Endothelial cell of umbilical vein (primary cell): ENCODE data around the gene TTLL7. TPM values are rescaled to one million over a fixed set of nuclear protein-coding genes. Genes with fewer than 3 reads are reported as not detected.

Experiments
- BruUV-seq: library from RNA; stranded (reverse); fragments of 400-500 nt; replicated peaks from 2 replicates; lab custom pipeline; 2021; lab: Mats Ljungman, UMichigan
- CTCF ChIA-PET: fragments of 300-600, 350-600 bp; sonication (Branson Sonifier 250); formaldehyde crosslinking; loops from one replicate; lab custom pipeline; 2021; ENCODE audit warnings: antibody characterized with exemption, inconsistent platforms; lab: Charles Lee
- POLR2A ChIA-PET: fragments of 300-600, 350-600 bp; sonication (Branson Sonifier 250); formaldehyde crosslinking; loops from one replicate; lab custom pipeline; 2021; ENCODE audit warnings: antibody characterized with exemption, inconsistent platforms; lab: Charles Lee
- DNase-seq: peaks from one replicate; pipeline ENCODE4 v3.0.0-alpha.2; 2011; ENCODE audit warnings: low read depth, low spot score
- FAIRE-seq: peaks from 2 replicates; lab custom pipeline; 2011; peaks lifted over from hg19 to GRCh38; lab: Jason Lieb, UNC
- H2AFZ ChIP-seq: 2 replicates; pipeline ENCODE4 v1.6.0; 2012; ENCODE audit warnings: low read depth, low read length, control low read depth, inconsistent platforms
- H3K27ac ChIP-seq: 2 replicates; pipeline ENCODE4 v1.5.1; 2011; ENCODE audit warnings: low read depth, mild to moderate bottlenecking, control low read depth, low read length, moderate library complexity; ENCODE audit not compliant: insufficient read depth
- H3K27me3 ChIP-seq, 2 experiments: 2 replicates each; pipeline versions ENCODE4 v1.6.0 to v1.6.1; 2011; ENCODE audit warnings: low read length in 2 of 2, mixed read lengths in 1 of 2; ENCODE audit not compliant: control insufficient read depth in 2 of 2, insufficient read depth in 2 of 2
- H3K36me3 ChIP-seq, 2 experiments: 2 replicates in 1 of 2; 3 replicates in 1 of 2; pipeline ENCODE4 v1.5.1; 2011; ENCODE audit warnings: low read length in 2 of 2, mild to moderate bottlenecking in 1 of 2, moderate library complexity in 1 of 2; ENCODE audit not compliant: control insufficient read depth in 2 of 2, insufficient read depth in 2 of 2; ENCODE audit errors: extremely low read depth in 1 of 2
- H3K4me1 ChIP-seq: 3 replicates; pipeline ENCODE4 v1.5.1; 2011; ENCODE audit warnings: mild to moderate bottlenecking, low read length; ENCODE audit not compliant: control insufficient read depth, insufficient read depth; ENCODE audit errors: extremely low read depth
- H3K4me2 ChIP-seq: 2 replicates; pipeline ENCODE4 v1.6.1; 2011; ENCODE audit warnings: low read length, control low read depth, mixed read lengths; ENCODE audit not compliant: insufficient read depth
- H3K4me3 ChIP-seq, 3 experiments: fragments of 200-600 bp in 1 of 3; sonication (generic), shearing (Covaris generic) in 1 of 3; replicated peaks in 1 of 3; 2 replicates each; pipeline ENCODE4 v1.5.1; 2011 to 2016; ENCODE audit warnings: control low read depth in 3 of 3, low read length in 3 of 3, mild to moderate bottlenecking in 2 of 3, inconsistent platforms in 1 of 3, low read depth in 1 of 3, moderate library complexity in 1 of 3; ENCODE audit not compliant: insufficient read depth in 1 of 3
- H3K79me2 ChIP-seq: 2 replicates; pipeline ENCODE4 v1.6.0; 2012; ENCODE audit warnings: low read length, inconsistent platforms; ENCODE audit not compliant: control insufficient read depth, insufficient read depth
- H3K9ac ChIP-seq: replicated peaks from 2 replicates; pipeline ENCODE3; 2011; ENCODE audit warnings: low read length, control low read depth; ENCODE audit not compliant: insufficient read depth; ENCODE audit errors: extremely low read depth
- H3K9me1 ChIP-seq: replicated peaks from 3 replicates; pipeline ENCODE4 v1.6.0; 2011; ENCODE audit warnings: mild to moderate bottlenecking, low read length; ENCODE audit not compliant: control insufficient read depth, insufficient read depth; ENCODE audit errors: extremely low read depth
- H3K9me3 ChIP-seq: replicated peaks from 2 replicates; pipeline ENCODE4 v1.5.1; 2012; ENCODE audit warnings: low read length, inconsistent platforms; ENCODE audit not compliant: control insufficient read depth, insufficient read depth
- H4K20me1 ChIP-seq: replicated peaks from 2 replicates; pipeline ENCODE3; 2011; ENCODE audit warnings: mild to moderate bottlenecking, low read length; ENCODE audit not compliant: control insufficient read depth, insufficient read depth; ENCODE audit errors: extremely low read depth
- EZH2 ChIP-seq: IDR thresholded peaks from 2 replicates; pipeline ENCODE4 v1.6.1; 2012; ENCODE audit warnings: borderline replicate concordance, low read depth, mild to moderate bottlenecking, moderate library complexity, low read length, inconsistent platforms; ENCODE audit not compliant: severe bottlenecking
- FOS ChIP-seq: IDR thresholded peaks from 2 replicates; pipeline ENCODE4 v1.6.1; 2011; ENCODE audit warnings: mild to moderate bottlenecking, low read length, moderate library complexity, borderline replicate concordance; ENCODE audit not compliant: insufficient read depth
- GATA2 ChIP-seq: IDR thresholded peaks from 2 replicates; pipeline ENCODE4 v1.7.0; 2011; ENCODE audit warnings: low read depth, mild to moderate bottlenecking, moderate library complexity, mixed read lengths, low read length; ENCODE audit not compliant: insufficient read length, insufficient read depth
- JUN ChIP-seq: IDR thresholded peaks from 2 replicates; pipeline ENCODE4 v1.6.1; 2011; ENCODE audit warnings: borderline replicate concordance, low read depth; ENCODE audit not compliant: insufficient read length, insufficient read depth
- MYC ChIP-seq: IDR thresholded peaks from one replicate; pipeline ENCODE4 v1.6.1; 2011; ENCODE audit warnings: mild to moderate bottlenecking, low read depth, low read length
- POLR2A ChIP-seq: IDR thresholded peaks from 2 replicates; pipeline ENCODE4 v1.6.1; 2012; ENCODE audit warnings: low read depth, mild to moderate bottlenecking, control low read depth, low read length
- POLR2AphosphoS5 ChIP-seq: IDR thresholded peaks from 2 replicates; pipeline ENCODE4 v1.6.1; 2012; ENCODE audit warnings: low read depth, mild to moderate bottlenecking, control low read depth, low read length, moderate library complexity; ENCODE audit not compliant: insufficient read depth
- dilution Hi-C: fragments of 300-500 bp; cut with MboI; formaldehyde crosslinking; loops from one replicate; pipeline ENCODE4 v1.15.0; 2019; ENCODE audit warnings: low sequenced_read_pairs; ENCODE audit not compliant: extremely low pct_ligation_motif_present
- intact Hi-C: fragments of 100-400 bp; cut with micrococcal nuclease; formaldehyde crosslinking; loops from one replicate; pipeline ENCODE4 v1.10.0; 2022
- polyA plus RNA-seq, 4 experiments: library from polyadenylated mRNA; depleted of rRNA in 3 of 4; stranded (reverse) in 3 of 4; unstranded in 1 of 4; fragments of >200 nt; gene quantifications; 2 replicates each; pipeline versions ENCODE4 v1.2.1 to v1.2.3, GENCODE V29; 2011 to 2012; ENCODE audit warnings: missing spikeins in 1 of 4
- total RNA-seq: library from RNA; stranded (reverse); gene quantifications from 2 replicates; pipeline ENCODE4 v1.2.3, GENCODE V29; 2021
- TF ChIP-seq, protein P1 (sequence below): IDR thresholded peaks from 2 replicates; pipeline ENCODE4 v1.6.1; 2011; ENCODE audit not compliant: insufficient read depth, insufficient read length
- TF ChIP-seq, protein P2 (sequence below), 2 donors: IDR thresholded peaks; 1 replicate in 1 of 2; 2 replicates in 1 of 2; pipeline ENCODE4 v1.5.1; 2011; ENCODE audit warnings: low read length in 2 of 2, mild to moderate bottlenecking in 2 of 2, moderate library complexity in 2 of 2, control low read depth in 1 of 2, inconsistent platforms in 1 of 2, low read depth in 1 of 2; ENCODE audit not compliant: insufficient read depth in 1 of 2; ENCODE audit errors: extremely low read depth in 1 of 2

Gene TTLL7
- total and polyA plus RNA-seq, 2 donors (not counting 3 experiments of a cell fraction or from before 2014, with no cell fraction given): 2.1 to 11.7 TPM

DNA sequence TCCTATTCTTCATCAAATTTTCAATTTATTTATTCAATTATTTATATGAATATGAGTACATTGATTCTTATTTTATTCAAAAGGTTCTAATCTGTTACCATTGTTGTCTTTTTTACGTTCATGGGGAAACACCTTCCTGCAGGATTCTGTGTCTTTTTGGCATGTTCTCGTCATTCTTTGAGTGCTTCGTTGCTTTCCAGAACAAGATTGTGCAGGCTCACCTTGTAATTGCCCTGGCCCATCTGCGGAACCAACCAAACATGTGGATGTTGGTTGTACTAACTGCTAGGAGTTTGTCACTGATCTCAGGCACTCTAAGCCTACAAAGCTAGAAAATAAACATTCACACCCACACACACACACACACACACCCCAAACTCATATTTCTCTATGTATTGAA lies 182.1 kb downstream of the TTLL7 start:
- no peak overlapping the region for H3K9ac ChIP-seq
- no peaks in the 10 kb centered on the region for H3K9me3 ChIP-seq
- H3K27ac ChIP-seq: no peak overlapping the region
- H3K4me1 ChIP-seq: no peaks in the 10 kb centered on the region
- CTCF ChIA-PET: no interaction called here
- intact Hi-C loops (no loop called here), dilution Hi-C loops (no loop called here)
- no peaks in the 10 kb centered on the region for H3K27me3 ChIP-seq
- no TSS peak for BruUV-seq
- FAIRE-seq: no peak
- H3K36me3 ChIP-seq: no peaks in the 10 kb centered on the region
- no peaks in the 10 kb centered on the region for H3K9me1 ChIP-seq
- no peak overlapping the region for H2AFZ ChIP-seq
- no peaks in the 10 kb centered on the region for H3K79me2 ChIP-seq
- no peak for DNase-seq
- POLR2A ChIA-PET: no interaction called here
- TF ChIP-seq FOS: no peak
- no peak for TF ChIP-seq POLR2A
- no peak for TF ChIP-seq POLR2AphosphoS5
- TF ChIP-seq, protein P1, sequence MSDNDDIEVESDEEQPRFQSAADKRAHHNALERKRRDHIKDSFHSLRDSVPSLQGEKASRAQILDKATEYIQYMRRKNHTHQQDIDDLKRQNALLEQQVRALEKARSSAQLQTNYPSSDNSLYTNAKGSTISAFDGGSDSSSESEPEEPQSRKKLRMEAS: no peak
- no peak for TF ChIP-seq GATA2
- TF ChIP-seq, protein P2, sequence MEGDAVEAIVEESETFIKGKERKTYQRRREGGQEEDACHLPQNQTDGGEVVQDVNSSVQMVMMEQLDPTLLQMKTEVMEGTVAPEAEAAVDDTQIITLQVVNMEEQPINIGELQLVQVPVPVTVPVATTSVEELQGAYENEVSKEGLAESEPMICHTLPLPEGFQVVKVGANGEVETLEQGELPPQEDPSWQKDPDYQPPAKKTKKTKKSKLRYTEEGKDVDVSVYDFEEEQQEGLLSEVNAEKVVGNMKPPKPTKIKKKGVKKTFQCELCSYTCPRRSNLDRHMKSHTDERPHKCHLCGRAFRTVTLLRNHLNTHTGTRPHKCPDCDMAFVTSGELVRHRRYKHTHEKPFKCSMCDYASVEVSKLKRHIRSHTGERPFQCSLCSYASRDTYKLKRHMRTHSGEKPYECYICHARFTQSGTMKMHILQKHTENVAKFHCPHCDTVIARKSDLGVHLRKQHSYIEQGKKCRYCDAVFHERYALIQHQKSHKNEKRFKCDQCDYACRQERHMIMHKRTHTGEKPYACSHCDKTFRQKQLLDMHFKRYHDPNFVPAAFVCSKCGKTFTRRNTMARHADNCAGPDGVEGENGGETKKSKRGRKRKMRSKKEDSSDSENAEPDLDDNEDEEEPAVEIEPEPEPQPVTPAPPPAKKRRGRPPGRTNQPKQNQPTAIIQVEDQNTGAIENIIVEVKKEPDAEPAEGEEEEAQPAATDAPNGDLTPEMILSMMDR (IDR thresholded peaks at IDR 0.05; ENCODE audit: extremely low read depth in 1 of 2, insufficient read depth in 1 of 2, low read depth in 1 of 2, low read length in 2 of 2): no peak
- no peak for TF ChIP-seq MYC
- no peak for TF ChIP-seq JUN
- TF ChIP-seq EZH2: no peak
- no peak overlapping the region for H3K4me3 ChIP-seq
- no peaks in the 10 kb centered on the region for H4K20me1 ChIP-seq
- no peak overlapping the region for H3K4me2 ChIP-seq
